Measurements from ENCODE around the gene ABCA7.
"Not testable (repeated sequence)": the region's sequence is repeated elsewhere in the genome, so short reads cannot be mapped to it uniquely, and the experiment has no call there.

Gene ABCA7

GRCh38 chr19:1106841-1107660 is 67.1 kb downstream of the ABCA7 start:
- DNase-seq: no peak

GRCh38 chr19:1107661-1108261 is 67.9 kb downstream of the ABCA7 start:
- DNase-seq: no peak

- DNase-seq: no peak
These were observed 68.6 kb downstream of the ABCA7 start for GRCh38 chr19:1108291-1109031.

GRCh38 chr19:1109032-1109551 is 69.2 kb downstream of the ABCA7 start:
- no peak for DNase-seq

- no peak for DNase-seq
These were observed 70.1 kb downstream of the ABCA7 start for GRCh38 chr19:1109697-1110671.

GRCh38 chr19:1110809-1111640 is 71.1 kb downstream of the ABCA7 start:
- DNase-seq: no peak

- no peak for DNase-seq
These were observed 71.8 kb downstream of the ABCA7 start for GRCh38 chr19:1111641-1112267.

- DNase-seq: no peak
These were observed 72.5 kb downstream of the ABCA7 start for GRCh38 chr19:1112268-1113029.

GRCh38 chr19:1113030-1113985 is 73.4 kb downstream of the ABCA7 start:
- DNase-seq: peak; percentile 34

- DNase-seq: no peak
These were observed 74.1 kb downstream of the ABCA7 start for GRCh38 chr19:1113986-1114483.

- not testable (repeated sequence) for DNase-seq
These were observed 74.8 kb downstream of the ABCA7 start for GRCh38 chr19:1114728-1115127.

All from NCI-H446 treated with DMSO at 0.1 percent for 48 hours (cell line).